H1 (cell line): Measurements from ENCODE around the gene MAN1A2. TPM values are rescaled to one million over a fixed set of nuclear protein-coding genes. Genes with fewer than 3 reads are reported as not detected.

Experiments used
- CTCF ChIA-PET: fragments of 300-600 bp; sonication (Branson Sonifier 250); formaldehyde crosslinking; loops from one replicate; lab custom pipeline; 2021; ENCODE audit not compliant: partially characterized antibody; lab: Charles Lee
- POLR2A ChIA-PET: fragments of 300-600 bp; sonication (Branson Sonifier 250); formaldehyde crosslinking; loops from one replicate; lab custom pipeline; 2021; ENCODE audit warnings: inconsistent platforms; ENCODE audit not compliant: partially characterized antibody; lab: Charles Lee
- DNase-seq, 2 experiments: peaks; one replicate each; pipeline versions ENCODE4 v3.0.0 to v3.0.0-alpha.2; 2010 to 2022; ENCODE audit warnings: low spot score in 2 of 2, low read depth in 1 of 2, mixed read lengths in 1 of 2
- FAIRE-seq: peaks from 2 replicates; lab custom pipeline; 2011; peaks lifted over from hg19 to GRCh38; lab: Jason Lieb, UNC
- H2AFZ ChIP-seq: 2 replicates; pipeline ENCODE4 v1.8.1; 2012; ENCODE audit warnings: low read length, inconsistent platforms
- H2AK5ac ChIP-seq: 2 replicates; pipeline ENCODE4 v1.6.1; 2013; ENCODE audit warnings: low read depth, low read length
- H2BK120ac ChIP-seq: replicated peaks from 2 replicates; pipeline ENCODE3; 2013; ENCODE audit warnings: low read depth, low read length, inconsistent platforms
- H2BK12ac ChIP-seq: 2 replicates; pipeline ENCODE4 v1.6.1; 2013; ENCODE audit warnings: low read depth, low read length
- H2BK15ac ChIP-seq: 2 replicates; pipeline ENCODE4 v1.6.1; 2013; ENCODE audit warnings: low read length
- H2BK20ac ChIP-seq: 2 replicates; pipeline ENCODE4 v1.6.1; 2013; ENCODE audit warnings: low read length
- H2BK5ac ChIP-seq: 2 replicates; pipeline ENCODE4 v1.6.1; 2013; ENCODE audit warnings: low read depth, low read length
- H3K14ac ChIP-seq: 2 replicates; pipeline ENCODE4 v1.6.1; 2013; ENCODE audit warnings: inconsistent platforms; ENCODE audit not compliant: insufficient read length
- H3K18ac ChIP-seq: 2 replicates; pipeline ENCODE4 v1.6.1; 2013; ENCODE audit warnings: low read length; ENCODE audit errors: extremely low read depth
- H3K23ac ChIP-seq: 2 replicates; pipeline ENCODE4 v1.6.1; 2013; ENCODE audit warnings: inconsistent platforms; ENCODE audit not compliant: insufficient read length
- H3K23me2 ChIP-seq: 2 replicates; pipeline ENCODE4 v1.6.1; 2013; ENCODE audit warnings: low read depth, low read length
- H3K27ac ChIP-seq: 2 replicates; pipeline ENCODE4 v1.6.1; 2011; ENCODE audit warnings: low read depth, low read length, inconsistent platforms
- H3K27me3 ChIP-seq, 4 experiments: replicated peaks in 1 of 4; 1 replicate in 1 of 4; 2 replicates in 3 of 4; pipeline versions ENCODE4 v1.6.1 to v1.8.1; 2011 to 2013; ENCODE audit warnings: low read length in 3 of 4, mild to moderate bottlenecking in 3 of 4, inconsistent platforms in 2 of 4, mixed read lengths in 2 of 4, moderate library complexity in 1 of 4; ENCODE audit not compliant: control insufficient read depth in 3 of 4, insufficient read depth in 3 of 4; ENCODE audit errors: extremely low read depth in 1 of 4
- H3K36me3 ChIP-seq, 4 experiments: 2 replicates each; pipeline versions ENCODE4 v1.6.1 to v1.8.1; 2011 to 2013; ENCODE audit warnings: mild to moderate bottlenecking in 4 of 4, low read length in 3 of 4, moderate library complexity in 2 of 4, control low read depth in 1 of 4, inconsistent platforms in 1 of 4; ENCODE audit not compliant: insufficient read depth in 4 of 4, control insufficient read depth in 2 of 4
- H3K4ac ChIP-seq: replicated peaks from 2 replicates; pipeline ENCODE3; 2013; ENCODE audit warnings: low read length, low read depth, mixed read lengths, inconsistent platforms; ENCODE audit not compliant: insufficient read length
- H3K4me1 ChIP-seq, 4 experiments: replicated peaks in 1 of 4; 1 replicate in 1 of 4; 2 replicates in 3 of 4; pipeline versions ENCODE4 v1.6.1 to v1.8.1; 2011 to 2013; ENCODE audit warnings: low read length in 3 of 4, inconsistent platforms in 2 of 4, mixed read lengths in 1 of 4; ENCODE audit not compliant: insufficient read depth in 4 of 4, control insufficient read depth in 3 of 4
- H3K4me2 ChIP-seq, 2 experiments: 2 replicates each; pipeline versions ENCODE4 v1.6.1 to v1.8.1; 2011 to 2013; ENCODE audit warnings: low read depth in 2 of 2, low read length in 2 of 2, control low read depth in 1 of 2, inconsistent platforms in 1 of 2, mild to moderate bottlenecking in 1 of 2; ENCODE audit not compliant: insufficient read depth in 1 of 2
- H3K4me3 ChIP-seq, 4 experiments: fragments of 200-600, 300-600 bp in 1 of 4; sonication (generic), shearing (Covaris generic), sonication (Bioruptor Twin) in 1 of 4; 2 replicates each; pipeline versions ENCODE4 v1.5.1 to v1.8.1; 2011 to 2016; ENCODE audit warnings: low read length in 4 of 4, low read depth in 3 of 4, control low read depth in 2 of 4, inconsistent platforms in 2 of 4, mild to moderate bottlenecking in 2 of 4, mixed read lengths in 1 of 4, moderate library complexity in 1 of 4; ENCODE audit not compliant: insufficient read depth in 2 of 4; ENCODE audit errors: extremely low read depth in 1 of 4
- H3K56ac ChIP-seq: replicated peaks from 2 replicates; pipeline ENCODE3; 2013; ENCODE audit warnings: low read depth, mild to moderate bottlenecking, mixed read lengths, low read length, inconsistent platforms; ENCODE audit not compliant: insufficient read length
- H3K79me1 ChIP-seq: 2 replicates; pipeline ENCODE4 v1.6.1; 2013; ENCODE audit warnings: low read depth, low read length, control low read depth
- H3K79me2 ChIP-seq, 2 experiments: 2 replicates each; pipeline versions ENCODE4 v1.6.1 to v1.8.1; 2012 to 2013; ENCODE audit warnings: low read length in 2 of 2, mild to moderate bottlenecking in 2 of 2, inconsistent platforms in 1 of 2; ENCODE audit not compliant: insufficient read depth in 2 of 2, control insufficient read depth in 1 of 2
- H3K9ac ChIP-seq, 4 experiments: replicated peaks in 1 of 4; 1 replicate in 1 of 4; 2 replicates in 3 of 4; pipeline versions ENCODE4 v1.6.1 to v1.8.1; 2011 to 2013; ENCODE audit warnings: low read depth in 3 of 4, low read length in 3 of 4, control low read depth in 2 of 4, mild to moderate bottlenecking in 2 of 4, moderate library complexity in 2 of 4, inconsistent platforms in 1 of 4; ENCODE audit errors: extremely low read depth in 1 of 4
- H3K9me3 ChIP-seq, 2 experiments: 2 replicates each; pipeline versions ENCODE4 v1.6.1 to v1.8.1; 2012 to 2013; ENCODE audit warnings: mild to moderate bottlenecking in 2 of 2, moderate library complexity in 2 of 2, control low read depth in 1 of 2, inconsistent platforms in 1 of 2, low read depth in 1 of 2, low read length in 1 of 2, mixed read lengths in 1 of 2; ENCODE audit not compliant: insufficient read depth in 2 of 2
- H4K20me1 ChIP-seq, 2 experiments: replicated peaks in 1 of 2; 2 replicates each; pipeline versions ENCODE3 to v1.8.1; 2011 to 2013; ENCODE audit warnings: inconsistent platforms in 2 of 2, low read length in 2 of 2, mild to moderate bottlenecking in 1 of 2; ENCODE audit not compliant: insufficient read depth in 2 of 2, control insufficient read depth in 1 of 2
- H4K5ac ChIP-seq: 2 replicates; pipeline ENCODE4 v1.6.1; 2013; ENCODE audit warnings: low read length, low read depth, mixed read lengths, inconsistent platforms; ENCODE audit not compliant: insufficient read length
- H4K8ac ChIP-seq: 2 replicates; pipeline ENCODE4 v1.8.0; 2013; ENCODE audit warnings: mild to moderate bottlenecking, moderate library complexity, low read length, inconsistent platforms; ENCODE audit not compliant: insufficient read depth; ENCODE audit errors: extremely low read depth
- H4K91ac ChIP-seq: replicated peaks from 2 replicates; pipeline ENCODE3; 2013; ENCODE audit warnings: low read length, mixed read lengths, inconsistent platforms; ENCODE audit not compliant: insufficient read length
- BCL11A ChIP-seq, 2 experiments: IDR thresholded peaks; one replicate each; pipeline ENCODE4 v1.6.1; 2011; ENCODE audit warnings: low read depth in 2 of 2, low read length in 2 of 2, mild to moderate bottlenecking in 2 of 2
- CBX5 ChIP-seq: fragments of 300-800, 300-1000 bp; sonication (generic); IDR thresholded peaks from 2 replicates; pipeline ENCODE4 v1.7.1; 2016; ENCODE audit warnings: antibody characterized with exemption, low read length, low read depth
- CHD1 ChIP-seq: IDR thresholded peaks from 2 replicates; pipeline ENCODE4 v1.6.1; 2012; ENCODE audit warnings: low read depth, low read length, improper control_type of control experiment
- CTCF ChIP-seq, 3 experiments: IDR thresholded peaks; 1 replicate in 2 of 3; 2 replicates in 1 of 3; pipeline versions ENCODE4 v1.5.1 to v1.6.1; 2011; ENCODE audit warnings: low read length in 3 of 3, mild to moderate bottlenecking in 3 of 3, inconsistent platforms in 2 of 3, low read depth in 1 of 3, moderate library complexity in 1 of 3; ENCODE audit not compliant: insufficient read depth in 1 of 3; ENCODE audit errors: control extremely low read depth in 1 of 3
- GTF2F1 ChIP-seq: IDR thresholded peaks from 2 replicates; pipeline ENCODE4 v1.6.1; 2012; ENCODE audit warnings: low read depth, low read length, improper control_type of control experiment, borderline replicate concordance
- KDM5A ChIP-seq: fragments of 200-600 bp; IDR thresholded peaks from 2 replicates; pipeline ENCODE4 v1.7.1; 2012; ENCODE audit warnings: mild to moderate bottlenecking, low read length, inconsistent platforms, mixed read lengths
- PHF8 ChIP-seq: fragments of 200-600 bp; sonication (generic); conservative IDR thresholded peaks from 2 replicates; pipeline ENCODE4 v1.7.1; 2012; ENCODE audit warnings: low read depth, mild to moderate bottlenecking, inconsistent platforms, low read length, moderate library complexity
- SRF ChIP-seq: IDR thresholded peaks from 2 replicates; pipeline ENCODE4 v1.6.1; 2011; ENCODE audit warnings: mild to moderate bottlenecking, low read depth, low read length, moderate library complexity
- USF2 ChIP-seq: IDR thresholded peaks from 2 replicates; pipeline ENCODE4 v1.6.1; 2011; ENCODE audit warnings: low read length, improper control_type of control experiment
- WGBS, 2 experiments: shearing (Covaris generic) in 1 of 2; methylation state at CpG; one replicate each; pipeline versions ENCODE4 v1.1.6 to v1.1.7; 2013 to 2015; ENCODE audit warnings: low lambda C conversion rate in 2 of 2, mixed read lengths in 2 of 2, inconsistent platforms in 1 of 2, low coverage in 1 of 2, missing lambda C conversion rate in 1 of 2; ENCODE audit not compliant: insufficient replicate concordance in 2 of 2, insufficient coverage in 1 of 2, insufficient read length in 1 of 2; ENCODE audit errors: extremely low coverage in 1 of 2, missing lambda C conversion rate in 1 of 2; 5-methylcytosine and 5-hydroxymethylcytosine counted together
- polyA plus RNA-seq, 7 experiments: library from polyadenylated mRNA; depleted of rRNA in 3 of 7; stranded (reverse) in 5 of 7; unstranded in 2 of 7; fragments of >200 nt in 5 of 7; fragments of 200-250 nt in 2 of 7; gene quantifications; 1 replicate in 5 of 7; 2 replicates in 1 of 7; 4 replicates in 1 of 7; pipeline versions ENCODE4 v1.2.1 to v1.2.3, GENCODE V29; 2011 to 2013; ENCODE audit warnings: missing spikeins in 2 of 7, mixed read lengths in 2 of 7
- total RNA-seq: library from RNA; stranded (reverse); fragmentation: NEBNext Ultra II Directional; extraction: Animal tissue kit (Norgen Biotek cat#: 25700); gene quantifications from 2 replicates; pipeline ENCODE4 v1.2.1, GENCODE V29; 2021

MAN1A2 gene
- total and polyA plus RNA-seq, 2 of the 8 experiments (the other 6 are each of a cell fraction or from before 2014, with no cell fraction given): 5.5 to 18.8 TPM

DNA sequence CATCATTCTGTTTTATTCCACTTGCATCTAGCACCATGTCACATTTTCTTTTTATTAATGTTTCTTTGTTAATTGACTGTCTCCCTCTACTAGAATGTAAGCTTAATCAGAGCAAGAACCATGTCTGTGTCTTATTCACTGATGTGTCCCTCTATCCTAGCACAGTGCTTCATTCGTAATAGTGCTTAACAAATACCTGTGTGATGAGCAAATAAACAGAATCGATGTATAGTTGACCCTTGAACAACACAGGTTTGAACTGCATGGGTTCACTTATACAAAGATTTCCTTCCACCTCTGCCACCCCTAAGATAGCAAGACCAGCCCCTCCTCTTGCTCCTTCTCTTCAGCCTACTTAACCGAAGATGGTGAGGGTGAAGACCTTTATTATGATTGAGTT, 42.9 kb upstream of the MAN1A2 start:
- WGBS, 2 experiments: 77% methylated on average over 3 of the region's 3 CpGs; no CpG with 5 or more reads in 1 of the 2 experiments

More for the DNA sequence above, 42.9 kb upstream of the MAN1A2 start:
- Histone ChIP-seq H2AK5ac (no peak overlapping the region), H3K9ac (no peak overlapping the region), H3K36me3 (no peaks in the 10 kb centered on the region), H3K4me1 (peaks cover 0 to 4% (median 2%) of the 10 kb centered on the region in 4 experiments; a peak in 2 of 7 replicates), H3K27me3 (no peaks in the 10 kb centered on the region), H3K9me3 (no peaks in the 10 kb centered on the region), H4K5ac (no peak overlapping the region), H3K4ac (no peak overlapping the region), H3K14ac (no peak overlapping the region), H3K23me2 (no peaks in the 10 kb centered on the region), H3K79me2 (no peaks in the 10 kb centered on the region), H2BK15ac (no peak overlapping the region), H3K27ac (no peak overlapping the region), H2BK20ac (no peak overlapping the region), H2AFZ (no peak overlapping the region), H3K56ac (no peak overlapping the region), H3K79me1 (no peaks in the 10 kb centered on the region), H2BK12ac (no peak overlapping the region), H2BK5ac (no peak overlapping the region), H3K18ac (no peak overlapping the region), H4K8ac (no peak overlapping the region), H4K20me1 (no peaks in the 10 kb centered on the region), H3K4me2 (no peak overlapping the region), H2BK120ac (no peak overlapping the region), H3K4me3 (no peak overlapping the region), H4K91ac (no peak overlapping the region), H3K23ac (no peak overlapping the region)
- ChIA-PET CTCF (interaction anchor here (1.2 kb wide), 1 partner anchor 12 kb away, joined by 3 read pairs; no protein-coding TSS in a partner anchor), POLR2A (interaction anchor here (1.0 kb wide), 1 partner anchor 11 kb away, joined by 3 read pairs; no protein-coding TSS in a partner anchor)
- FAIRE-seq: no peak
- no peak for DNase-seq
- TF ChIP-seq PHF8: no peak
- no peak for TF ChIP-seq KDM5A
- TF ChIP-seq GTF2F1: no peak
- TF ChIP-seq SRF: no peak
- TF ChIP-seq USF2: no peak
- no peak for TF ChIP-seq BCL11A (IDR thresholded peaks at IDR 0.05; ENCODE audit: low read depth in 2 of 2, low read length in 2 of 2)
- TF ChIP-seq CHD1: no peak
- no peak for TF ChIP-seq CTCF (IDR thresholded peaks at IDR 0.05; ENCODE audit: control extremely low read depth in 1 of 3, insufficient read depth in 1 of 3, low read depth in 1 of 3, low read length in 3 of 3)
- no peak for TF ChIP-seq CBX5
